ENCODE measurements around the gene KBTBD13. TPM values are rescaled to one million over a fixed set of nuclear protein-coding genes. Genes with fewer than 3 reads are reported as not detected.

Gene KBTBD13
- total RNA-seq, 1 experiment from 2014 or later, result not detected

DNA sequence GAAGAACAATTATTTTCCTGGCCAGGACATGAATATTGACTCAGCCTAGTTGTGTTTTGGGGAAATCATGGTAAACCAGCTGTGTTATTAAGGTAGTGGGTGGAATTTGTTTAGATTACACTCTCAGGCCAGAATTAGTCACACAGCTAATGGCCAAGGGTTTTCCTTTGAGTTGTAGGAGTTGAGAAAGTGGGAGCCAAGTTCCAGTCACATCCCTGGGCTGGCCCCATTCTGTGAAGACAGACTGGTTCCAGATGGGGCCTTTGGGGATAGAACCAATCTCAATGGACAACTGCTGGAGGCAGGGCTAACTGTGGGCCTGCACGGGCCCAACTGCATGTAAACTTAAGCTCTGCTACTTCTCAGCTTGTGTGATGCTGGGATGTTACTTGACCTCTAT is 7.4 kb upstream of the KBTBD13 start:
- no peak for DNase-seq
- no peaks in the 10 kb centered on the region for H3K79me2 ChIP-seq (ENCODE audit: low read length)
- POLR2A ChIA-PET (ENCODE audit: unreplicated experiment), result interaction anchor here (0.8 kb wide), 1 partner anchor 590 kb away, joined by 3 read pairs; no protein-coding TSS in a partner anchor
- H2AFZ ChIP-seq (ENCODE audit: low read length), result no peak overlapping the region
- H3K4me1 ChIP-seq (ENCODE audit: insufficient read depth, low read length), result no peaks in the 10 kb centered on the region
- H3K27ac ChIP-seq (ENCODE audit: low read length), result no peak overlapping the region
- H3K4me2 ChIP-seq (ENCODE audit: low read length), result no peak overlapping the region
- no peak for TF ChIP-seq EZH2 (IDR thresholded peaks at IDR 0.05; ENCODE audit: low read length, unreplicated experiment)
- no peak for TF ChIP-seq EZH2phosphoT487 (IDR thresholded peaks at IDR 0.05; ENCODE audit: borderline replicate concordance, low read length)
- TF ChIP-seq, protein P1, sequence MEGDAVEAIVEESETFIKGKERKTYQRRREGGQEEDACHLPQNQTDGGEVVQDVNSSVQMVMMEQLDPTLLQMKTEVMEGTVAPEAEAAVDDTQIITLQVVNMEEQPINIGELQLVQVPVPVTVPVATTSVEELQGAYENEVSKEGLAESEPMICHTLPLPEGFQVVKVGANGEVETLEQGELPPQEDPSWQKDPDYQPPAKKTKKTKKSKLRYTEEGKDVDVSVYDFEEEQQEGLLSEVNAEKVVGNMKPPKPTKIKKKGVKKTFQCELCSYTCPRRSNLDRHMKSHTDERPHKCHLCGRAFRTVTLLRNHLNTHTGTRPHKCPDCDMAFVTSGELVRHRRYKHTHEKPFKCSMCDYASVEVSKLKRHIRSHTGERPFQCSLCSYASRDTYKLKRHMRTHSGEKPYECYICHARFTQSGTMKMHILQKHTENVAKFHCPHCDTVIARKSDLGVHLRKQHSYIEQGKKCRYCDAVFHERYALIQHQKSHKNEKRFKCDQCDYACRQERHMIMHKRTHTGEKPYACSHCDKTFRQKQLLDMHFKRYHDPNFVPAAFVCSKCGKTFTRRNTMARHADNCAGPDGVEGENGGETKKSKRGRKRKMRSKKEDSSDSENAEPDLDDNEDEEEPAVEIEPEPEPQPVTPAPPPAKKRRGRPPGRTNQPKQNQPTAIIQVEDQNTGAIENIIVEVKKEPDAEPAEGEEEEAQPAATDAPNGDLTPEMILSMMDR (conservative IDR thresholded peaks at IDR 0.05; ENCODE audit: low read depth, low read length), result no peak
- no peak overlapping the region for H3K4me3 ChIP-seq (ENCODE audit: low read length)
- no peaks in the 10 kb centered on the region for H3K36me3 ChIP-seq (ENCODE audit: low read depth, low read length)
- CTCF ChIA-PET, result no interaction called here
- H3K9ac ChIP-seq (ENCODE audit: low read length), result no peak overlapping the region
- H3F3A ChIP-seq (ENCODE audit: low read length, unreplicated experiment), result no peaks in the 10 kb centered on the region
- ATAC-seq, result no peak
- H3K27me3 ChIP-seq (ENCODE audit: low read length), result no peaks in the 10 kb centered on the region
- no TSS peak for BruUV-seq (replicated peaks)
- no peaks in the 10 kb centered on the region for H3K9me3 ChIP-seq (ENCODE audit: low read length)
- intact Hi-C loops (cut with micrococcal nuclease), result no loop called here
- no peaks in the 10 kb centered on the region for H3K9me2 ChIP-seq (replicated peaks; ENCODE audit: low read length)
- no peaks in the 10 kb centered on the region for H4K20me1 ChIP-seq (ENCODE audit: low read length)

- no peak for DNase-seq
- H3K27ac ChIP-seq (ENCODE audit: low read length), result no peak overlapping the region
- H3F3A ChIP-seq (ENCODE audit: low read length, unreplicated experiment), result no peaks in the 10 kb centered on the region
- ATAC-seq, result no peak
- H3K4me1 ChIP-seq (ENCODE audit: insufficient read depth, low read length), result no peaks in the 10 kb centered on the region
- BruUV-seq (replicated peaks), result no TSS peak
- intact Hi-C loops (cut with micrococcal nuclease), result no loop called here
- H3K9me2 ChIP-seq (replicated peaks; ENCODE audit: low read length), result no peaks in the 10 kb centered on the region
- no peak overlapping the region for H3K4me3 ChIP-seq (ENCODE audit: low read length)
- no peaks in the 10 kb centered on the region for H3K27me3 ChIP-seq (ENCODE audit: low read length)
- ChIA-PET CTCF (no interaction called here), POLR2A (ENCODE audit: unreplicated experiment) (interaction anchor here (0.8 kb wide), 1 partner anchor 590 kb away, joined by 3 read pairs; no protein-coding TSS in a partner anchor)
- no peak overlapping the region for H2AFZ ChIP-seq (ENCODE audit: low read length)
- no peaks in the 10 kb centered on the region for H3K79me2 ChIP-seq (ENCODE audit: low read length)
- no peak for TF ChIP-seq EZH2 (IDR thresholded peaks at IDR 0.05; ENCODE audit: low read length, unreplicated experiment)
- H3K36me3 ChIP-seq (ENCODE audit: low read depth, low read length), result no peaks in the 10 kb centered on the region
- H3K9me3 ChIP-seq (ENCODE audit: low read length), result no peaks in the 10 kb centered on the region
- H3K9ac ChIP-seq (ENCODE audit: low read length), result no peak overlapping the region
- no peak overlapping the region for H3K4me2 ChIP-seq (ENCODE audit: low read length)
- H4K20me1 ChIP-seq (ENCODE audit: low read length), result no peaks in the 10 kb centered on the region
These were observed 6.6 kb upstream of the KBTBD13 start for GRCh38 chr15:65069779-65070546.

DNA sequence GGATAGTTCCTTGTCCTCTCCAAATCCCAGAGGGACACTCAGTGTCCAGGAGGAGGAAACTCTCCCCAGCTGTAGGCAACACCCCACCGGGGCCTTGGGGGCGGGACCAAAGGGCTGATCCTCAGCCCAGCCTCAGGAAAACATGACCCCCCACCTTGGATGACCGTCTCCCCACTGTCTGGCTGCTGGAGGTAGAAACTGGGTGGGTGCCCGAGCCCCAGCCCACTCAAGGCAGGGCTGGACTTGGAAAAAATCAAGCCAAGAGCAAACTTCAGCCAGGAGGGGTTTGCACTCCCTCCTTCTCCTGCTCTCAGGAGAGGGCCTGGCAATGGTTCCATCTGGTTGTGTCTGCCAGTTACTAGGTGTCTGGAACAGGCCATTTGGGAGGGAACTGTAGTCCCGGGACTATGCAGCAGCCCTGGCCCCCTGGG is 5.2 kb upstream of the KBTBD13 start:
- no TSS peak for BruUV-seq (replicated peaks)
- no peaks in the 10 kb centered on the region for H3K36me3 ChIP-seq (ENCODE audit: low read depth, low read length)
- H3K27me3 ChIP-seq (ENCODE audit: low read length), result no peaks in the 10 kb centered on the region
- DNase-seq (no peak), ATAC-seq (no peak)
- H3K9me3 ChIP-seq (ENCODE audit: low read length), result no peaks in the 10 kb centered on the region
- no peak overlapping the region for H3K9ac ChIP-seq (ENCODE audit: low read length)
- no peaks in the 10 kb centered on the region for H3K79me2 ChIP-seq (ENCODE audit: low read length)
- intact Hi-C loops (cut with micrococcal nuclease), result no loop called here
- H3K9me2 ChIP-seq (replicated peaks; ENCODE audit: low read length), result no peaks in the 10 kb centered on the region
- TF ChIP-seq EZH2 (IDR thresholded peaks at IDR 0.05; ENCODE audit: low read length, unreplicated experiment), result no peak
- no peak for TF ChIP-seq EZH2phosphoT487 (IDR thresholded peaks at IDR 0.05; ENCODE audit: borderline replicate concordance, low read length)
- TF ChIP-seq, protein P1 (conservative IDR thresholded peaks at IDR 0.05; ENCODE audit: low read depth, low read length), result no peak
- H3F3A ChIP-seq (ENCODE audit: low read length, unreplicated experiment), result no peaks in the 10 kb centered on the region
- no peak overlapping the region for H3K4me3 ChIP-seq (ENCODE audit: low read length)
- H3K27ac ChIP-seq (ENCODE audit: low read length), result no peak overlapping the region
- H2AFZ ChIP-seq (ENCODE audit: low read length), result no peak overlapping the region
- H3K4me2 ChIP-seq (ENCODE audit: low read length), result no peak overlapping the region
- no peaks in the 10 kb centered on the region for H4K20me1 ChIP-seq (ENCODE audit: low read length)
- ChIA-PET CTCF (no interaction called here), POLR2A (ENCODE audit: unreplicated experiment) (no interaction called here)
- H3K4me1 ChIP-seq (ENCODE audit: insufficient read depth, low read length), result no peaks in the 10 kb centered on the region
